HCT116 (cell line): Measurements from ENCODE around the gene LRRC47. TPM values are rescaled to one million over a fixed set of nuclear protein-coding genes. Genes with fewer than 3 reads are reported as not detected.
"Not testable (repeated sequence)": the region's sequence is repeated elsewhere in the genome, so short reads cannot be mapped to it uniquely, and the experiment has no call there.

ENCODE experiments used
- ATAC-seq: fragments of 200-7000 bp; cut with Tn5 transposase; 2 replicates; pipeline ENCODE4 v1.9.1; 2020; ENCODE audit warnings: mild to moderate bottlenecking, moderate library complexity
- BruUV-seq: library from RNA; stranded (reverse); fragments of 400-500 nt; replicated peaks from 2 replicates; lab custom pipeline; 2021; lab: Mats Ljungman, UMichigan
- CTCF ChIA-PET: fragments of 300-600 bp; sonication (Branson Sonifier 250); formaldehyde crosslinking; loops from one replicate; lab custom pipeline; 2021; ENCODE audit warnings: antibody characterized with exemption; lab: Charles Lee
- POLR2A ChIA-PET: fragments of 300-600, 350-600 bp; sonication (Branson Sonifier 250); formaldehyde crosslinking; loops from one replicate; lab custom pipeline; 2021; ENCODE audit warnings: antibody characterized with exemption; lab: Charles Lee
- RAD21 ChIA-PET, 2 experiments: fragments of 300-600 bp; sonication (Branson Sonifier 250); formaldehyde crosslinking; loops; one replicate each; lab custom pipeline; 2023; ENCODE audit warnings: low total read pairs in 2 of 2; ENCODE audit not compliant: uncharacterized antibody in 2 of 2, unreplicated experiment in 2 of 2, low non-redundant PET in 1 of 2; lab: Charles Lee
- DNase-seq: peaks from one replicate; pipeline ENCODE4 v3.0.0-alpha.2; 2010; ENCODE audit warnings: low read depth, low spot score
- H2AFZ ChIP-seq: fragments of 200-600 bp; shearing (Covaris generic), sonication (generic); 2 replicates; pipeline ENCODE4 v1.6.1; 2017; ENCODE audit warnings: low read depth, mixed run types, mixed read lengths, antibody characterized with exemption, low read length; ENCODE audit not compliant: poor library complexity, severe bottlenecking
- H3K27ac ChIP-seq: 2 replicates; pipeline ENCODE4 v1.5.1; 2012; ENCODE audit warnings: low read depth, low read length
- H3K27me3 ChIP-seq: fragments of 200-600 bp; sonication (generic); 2 replicates; pipeline ENCODE4 v1.6.1; 2016; ENCODE audit warnings: mixed run types, low read length, mixed read lengths; ENCODE audit not compliant: insufficient read depth
- H3K36me3 ChIP-seq, 2 experiments: fragments of 200-500 bp in 1 of 2; fragments of 200-600 bp in 1 of 2; sonication (Bioruptor generic) in 1 of 2; sonication (generic) in 1 of 2; 2 replicates each; pipeline versions ENCODE4 v1.5.1 to v1.6.1; 2014 to 2016; ENCODE audit warnings: low read length in 2 of 2, inconsistent platforms in 1 of 2, mixed read lengths in 1 of 2, mixed run types in 1 of 2; ENCODE audit not compliant: insufficient read depth in 2 of 2, control insufficient read depth in 1 of 2
- H3K4me1 ChIP-seq, 2 experiments: fragments of 200-600 bp in 1 of 2; sonication (generic) in 1 of 2; 2 replicates each; pipeline versions ENCODE4 v1.5.1 to v1.6.1; 2012 to 2017; ENCODE audit warnings: low read length in 2 of 2, inconsistent platforms in 1 of 2, mild to moderate bottlenecking in 1 of 2, mixed read lengths in 1 of 2, mixed run types in 1 of 2, moderate library complexity in 1 of 2; ENCODE audit not compliant: insufficient read depth in 2 of 2, control insufficient read depth in 1 of 2
- H3K4me2 ChIP-seq: fragments of 200-600 bp; sonication (generic); 2 replicates; pipeline ENCODE4 v1.6.1; 2017; ENCODE audit warnings: mixed run types, low read length, mixed read lengths
- H3K4me3 ChIP-seq, 2 experiments: fragments of 200-600 bp in 1 of 2; sonication (generic) in 1 of 2; replicated peaks in 1 of 2; 2 replicates each; pipeline ENCODE4 v1.5.1; 2011 to 2016; ENCODE audit warnings: low read length in 2 of 2, control low read depth in 1 of 2, low read depth in 1 of 2, mild to moderate bottlenecking in 1 of 2, mixed read lengths in 1 of 2, mixed run types in 1 of 2
- H3K79me2 ChIP-seq: fragments of 200-600 bp; sonication (generic); 2 replicates; pipeline ENCODE4 v1.6.1; 2017; ENCODE audit warnings: mild to moderate bottlenecking, mixed run types, low read length, moderate library complexity, mixed read lengths; ENCODE audit not compliant: insufficient read depth
- H3K9ac ChIP-seq: fragments of 200-600 bp; sonication (generic); 2 replicates; pipeline ENCODE4 v1.6.1; 2016; ENCODE audit warnings: low read length, mixed read lengths
- H3K9me2 ChIP-seq: fragments of 200-600 bp; sonication (generic), shearing (Covaris generic); 2 replicates; pipeline ENCODE4 v1.6.1; 2017; ENCODE audit warnings: mixed run types, mild to moderate bottlenecking, moderate library complexity; ENCODE audit not compliant: insufficient read depth
- H3K9me3 ChIP-seq, 2 experiments: fragments of 200-500 bp in 1 of 2; fragments of 200-600 bp in 1 of 2; sonication (Bioruptor generic) in 1 of 2; sonication (generic) in 1 of 2; 2 replicates each; pipeline ENCODE4 v1.6.1; 2014 to 2017; ENCODE audit warnings: low read length in 2 of 2, mixed read lengths in 2 of 2, inconsistent platforms in 1 of 2, low read depth in 1 of 2, mild to moderate bottlenecking in 1 of 2, mixed run types in 1 of 2, moderate library complexity in 1 of 2; ENCODE audit not compliant: control insufficient read depth in 1 of 2, insufficient read depth in 1 of 2
- H4K20me1 ChIP-seq: fragments of 200-600 bp; sonication (generic), shearing (Covaris generic); 2 replicates; pipeline ENCODE4 v1.6.1; 2017; ENCODE audit warnings: mixed run types, mild to moderate bottlenecking, moderate library complexity; ENCODE audit not compliant: insufficient read depth
- CBX3 ChIP-seq: IDR thresholded peaks from 2 replicates; pipeline ENCODE4 v1.6.1; 2012; ENCODE audit warnings: low read depth
- CEBPB ChIP-seq: IDR thresholded peaks from 2 replicates; pipeline ENCODE4 v1.6.1; 2012; ENCODE audit warnings: low read depth
- EZH2 ChIP-seq: fragments of 200-600 bp; sonication (generic); IDR thresholded peaks from 2 replicates; pipeline ENCODE4 v1.6.1; 2017; ENCODE audit warnings: antibody characterized with exemption, mixed run types
- EZH2phosphoT487 ChIP-seq: fragments of 200-600 bp; IDR thresholded peaks from 2 replicates; pipeline ENCODE4 v1.6.1; 2018; ENCODE audit warnings: antibody characterized with exemption, borderline replicate concordance
- POLR2A ChIP-seq: IDR thresholded peaks from 2 replicates; pipeline ENCODE4 v1.7.0; 2011; ENCODE audit warnings: borderline replicate concordance; ENCODE audit not compliant: insufficient read depth, insufficient read length; ENCODE audit errors: extremely low read depth
- POLR2AphosphoS5 ChIP-seq: IDR thresholded peaks from 2 replicates; pipeline ENCODE4 v1.6.1; 2011; ENCODE audit warnings: mild to moderate bottlenecking, low read depth, low read length, moderate library complexity
- SP1 ChIP-seq: IDR thresholded peaks from 2 replicates; pipeline ENCODE4 v1.6.1; 2012; ENCODE audit warnings: low read depth
- TCF7L2 ChIP-seq: IDR thresholded peaks from 2 replicates; pipeline ENCODE4 v1.7.0; 2011; ENCODE audit warnings: borderline replicate concordance, inconsistent platforms; ENCODE audit not compliant: insufficient read depth, insufficient read length; ENCODE audit errors: extremely low read depth
- ZNF274 ChIP-seq: fragments of 200-500 bp; sonication (Bioruptor generic); IDR thresholded peaks from 2 replicates; pipeline ENCODE4 v1.6.1; 2014; ENCODE audit warnings: mild to moderate bottlenecking, low read depth, low read length, inconsistent platforms
- intact Hi-C: fragments of 100-400 bp; cut with micrococcal nuclease; formaldehyde crosslinking; loops from 2 replicates; pipeline ENCODE4 v1.10.0; 2022
- total RNA-seq: library from RNA; stranded (reverse); gene quantifications from one replicate; pipeline ENCODE4 v1.2.1, GENCODE V29; 2021; ENCODE audit not compliant: unreplicated experiment
- TF ChIP-seq, protein P1 (sequence below): IDR thresholded peaks from 2 replicates; pipeline ENCODE4 v1.6.1; 2012

Gene LRRC47
- total RNA-seq, 1 experiment from 2014 or later, result 48.0 TPM

DNA sequence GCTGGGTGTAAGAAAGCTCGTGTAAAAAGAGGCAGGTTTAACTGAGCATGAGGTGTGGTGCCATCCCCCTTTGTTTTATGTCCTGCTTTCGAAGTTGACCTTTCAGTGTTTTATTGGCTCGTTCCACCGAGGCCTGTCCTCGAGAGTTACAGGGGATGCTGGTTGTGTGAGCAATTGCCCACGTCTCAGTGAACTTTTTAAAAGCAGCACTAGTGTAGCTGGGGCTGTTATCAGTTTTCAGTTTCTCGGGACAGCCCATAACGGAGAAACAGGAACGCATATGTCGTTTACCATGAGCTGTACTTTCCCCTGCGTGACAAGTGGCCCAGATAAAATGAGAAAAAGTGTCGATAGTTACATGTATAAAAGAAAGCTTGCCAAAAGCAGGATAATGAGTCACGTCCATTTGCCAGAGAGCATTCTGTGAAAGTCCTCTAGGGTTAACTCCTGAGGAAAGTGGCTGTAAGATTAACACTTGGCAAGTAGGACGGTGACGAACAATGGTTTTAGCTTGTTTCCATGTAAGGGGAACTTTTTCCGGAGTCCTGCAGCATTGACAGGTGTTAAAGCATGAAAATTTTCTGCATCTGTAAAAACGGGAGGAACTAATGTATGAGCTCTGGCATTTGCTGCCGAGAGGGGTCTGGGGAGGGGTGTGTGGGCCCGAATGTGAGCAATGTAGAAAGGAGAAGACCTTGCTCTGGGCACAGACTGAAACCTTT is 7.8 kb upstream of the LRRC47 start:
- TF ChIP-seq SP1, result no peak
- no peak for TF ChIP-seq ZNF274
- TF ChIP-seq POLR2AphosphoS5, result no peak
- TF ChIP-seq, protein P1, sequence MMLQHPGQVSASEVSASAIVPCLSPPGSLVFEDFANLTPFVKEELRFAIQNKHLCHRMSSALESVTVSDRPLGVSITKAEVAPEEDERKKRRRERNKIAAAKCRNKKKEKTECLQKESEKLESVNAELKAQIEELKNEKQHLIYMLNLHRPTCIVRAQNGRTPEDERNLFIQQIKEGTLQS, result no peak
- no peak for TF ChIP-seq CBX3
- TF ChIP-seq POLR2A, result no peak
- TF ChIP-seq EZH2phosphoT487, result no peak
- TF ChIP-seq TCF7L2, result no peak
- TF ChIP-seq CEBPB, result no peak
- TF ChIP-seq EZH2, result no peak
- TF ChIP-seq, all 23 proteins: peak for 0
- POLR2A ChIA-PET, result no interaction called here
- ATAC-seq, result no peak
- Histone ChIP-seq H4K20me1 (no peaks in the 10 kb centered on the region), H3K27ac (no peak overlapping the region), H3K4me1 (no peaks in the 10 kb centered on the region), H3K9me2 (no peaks in the 10 kb centered on the region), H3K79me2 (no peaks in the 10 kb centered on the region), H3K27me3 (no peaks in the 10 kb centered on the region), H3K36me3 (no peaks in the 10 kb centered on the region), H3K9me3 (peaks cover 0 to 10% of the 10 kb centered on the region in 2 experiments; a peak in 2 of 4 replicates), H3K4me2 (no peak overlapping the region), H3K4me3 (no peak overlapping the region), H3K9ac (no peak overlapping the region), H2AFZ (no peak overlapping the region)
- RAD21 ChIA-PET, result no interaction called here
- no TSS peak for BruUV-seq
- CTCF ChIA-PET, result no interaction called here
- intact Hi-C loops, result loop anchor here (5.0 kb wide), 1 partner anchor 352 kb away; the partner anchor contains the start of gene ARHGEF16
- no peak for DNase-seq

DNA sequence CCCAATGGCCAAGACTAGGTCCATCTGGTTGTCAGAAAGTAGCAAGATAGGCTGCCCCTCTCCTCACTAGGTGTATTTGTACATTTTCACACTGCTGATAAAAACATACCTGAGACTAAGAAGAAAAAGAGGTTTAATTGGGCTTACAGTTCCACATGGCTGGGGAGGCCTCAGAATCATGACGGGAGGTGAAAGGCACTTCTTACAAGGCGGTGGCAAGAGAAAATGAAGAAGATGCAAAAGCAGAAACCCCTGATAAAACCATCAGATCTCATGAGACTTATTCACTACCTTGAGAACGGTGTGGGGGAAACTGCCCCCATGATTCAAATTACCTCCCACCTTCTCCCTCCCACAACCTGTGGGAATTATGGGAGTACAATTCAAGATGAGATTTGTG is 4.5 kb upstream of the LRRC47 start:
- intact Hi-C loops, result loop anchor here (1.0 to 5.0 kb wide), 3 partner anchors 16 to 348 kb away; partner anchors contain the start of gene ARHGEF16
- H4K20me1 ChIP-seq, ATAC-seq, H3K4me2 ChIP-seq, H3K4me3 ChIP-seq, H3K4me1 ChIP-seq, DNase-seq, H2AFZ ChIP-seq, BruUV-seq, H3K27me3 ChIP-seq, H3K79me2 ChIP-seq, RAD21 ChIA-PET, POLR2A ChIA-PET, H3K27ac ChIP-seq, H3K9ac ChIP-seq, H3K9me2 ChIP-seq, H3K9me3 ChIP-seq, H3K36me3 ChIP-seq: not testable (repeated sequence)
- CTCF ChIA-PET, result interaction anchor here (1.4 kb wide), 1 partner anchor 25 kb away, joined by 4 read pairs; no protein-coding TSS in a partner anchor
